Effector CD4-positive, alpha-beta T cell (primary cell): ENCODE measurements around the gene SRGAP1.
"Not testable (repeated sequence)": the region's sequence is repeated elsewhere in the genome, so short reads cannot be mapped to it uniquely, and the experiment has no call there.

Experiments used
- DNase-seq: peaks from one replicate; pipeline ENCODE4 v3.0.0-alpha.2; 2020

SRGAP1 gene

DNA sequence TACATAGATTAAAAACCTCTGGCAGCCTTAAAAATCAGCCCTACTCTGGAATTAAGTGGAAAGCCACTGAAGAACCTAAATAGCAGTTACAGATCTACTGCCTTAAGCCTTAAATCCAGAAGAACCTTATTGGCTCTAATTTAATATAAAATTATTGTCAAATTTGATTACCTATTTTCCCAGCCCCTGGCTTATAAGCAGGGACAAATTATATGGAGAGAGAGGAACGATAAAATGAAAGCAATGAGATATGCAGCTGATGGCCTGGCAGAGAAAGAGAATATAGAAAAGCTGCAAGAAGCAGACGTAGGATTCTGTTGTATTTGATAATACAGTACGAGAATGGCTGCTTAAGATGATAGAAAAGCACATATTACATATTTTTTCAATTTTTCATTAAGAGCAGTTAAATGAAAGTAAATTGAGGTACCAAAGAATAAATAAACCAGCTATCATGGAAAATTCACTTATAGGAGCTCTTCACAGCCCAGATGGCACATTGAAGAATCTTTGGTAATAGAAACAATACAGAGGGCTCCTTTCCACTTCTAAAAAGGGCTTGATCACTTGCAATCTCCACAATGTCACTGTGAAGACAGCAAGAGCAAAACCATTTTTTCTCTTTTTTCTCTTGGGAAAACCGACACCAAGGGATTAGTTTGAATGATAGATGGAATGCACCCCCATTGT is 248.2 kb downstream of the SRGAP1 start:
- no peak for DNase-seq

DNA sequence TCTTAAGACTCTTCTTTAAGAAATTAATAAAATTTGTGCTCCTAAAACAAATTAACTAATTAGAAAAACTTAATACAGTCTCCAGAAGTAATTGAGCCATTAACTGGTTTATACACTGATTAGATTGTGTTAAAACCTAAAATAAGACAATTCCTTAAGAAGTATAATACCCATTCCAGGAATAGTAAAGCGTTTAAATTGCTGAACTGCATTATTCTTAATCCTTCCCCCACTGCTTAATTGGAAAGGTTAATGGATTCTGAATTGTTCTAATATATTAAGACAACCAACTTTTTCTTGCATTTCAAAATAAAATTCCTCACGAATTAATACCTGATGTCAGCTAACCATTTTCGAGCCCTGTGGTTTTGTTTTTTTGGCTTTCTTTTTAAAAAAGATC is 249.2 kb downstream of the SRGAP1 start:
- DNase-seq, result no peak

DNA sequence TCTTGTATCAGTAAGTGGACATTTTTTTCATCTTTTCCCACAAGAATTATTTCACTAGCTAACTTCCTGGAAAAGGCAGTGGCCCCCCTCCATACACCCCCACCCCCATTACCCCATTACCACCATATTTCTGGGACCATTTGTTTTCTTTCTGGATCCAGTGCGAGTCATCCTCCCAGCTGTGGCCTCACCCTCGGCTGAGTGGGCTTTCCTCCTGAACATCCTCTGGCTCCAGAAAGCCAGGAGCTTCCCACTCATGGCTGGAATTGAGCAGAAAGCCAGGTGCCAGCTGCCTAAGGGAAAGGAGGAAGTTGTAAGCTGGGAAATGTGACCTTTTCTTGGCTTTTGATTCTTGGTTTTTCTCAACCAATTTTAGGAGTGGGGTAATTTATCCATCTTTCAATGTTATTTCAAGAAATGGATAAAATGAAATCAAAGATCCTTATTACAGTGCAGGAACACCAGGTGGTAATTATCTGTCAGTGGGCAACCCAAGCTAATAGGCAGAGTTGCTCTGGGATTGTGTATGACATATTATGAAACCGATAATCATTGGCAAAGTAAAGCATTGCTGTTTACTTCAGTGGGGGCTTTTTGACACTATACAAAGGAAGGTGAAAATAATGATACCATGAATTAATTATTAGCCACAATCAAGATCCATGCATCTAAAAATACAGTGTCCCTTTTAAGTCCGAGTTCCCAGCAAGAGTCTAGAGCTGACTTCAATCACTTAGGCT is 253.0 kb downstream of the SRGAP1 start:
- no peak for DNase-seq

DNA sequence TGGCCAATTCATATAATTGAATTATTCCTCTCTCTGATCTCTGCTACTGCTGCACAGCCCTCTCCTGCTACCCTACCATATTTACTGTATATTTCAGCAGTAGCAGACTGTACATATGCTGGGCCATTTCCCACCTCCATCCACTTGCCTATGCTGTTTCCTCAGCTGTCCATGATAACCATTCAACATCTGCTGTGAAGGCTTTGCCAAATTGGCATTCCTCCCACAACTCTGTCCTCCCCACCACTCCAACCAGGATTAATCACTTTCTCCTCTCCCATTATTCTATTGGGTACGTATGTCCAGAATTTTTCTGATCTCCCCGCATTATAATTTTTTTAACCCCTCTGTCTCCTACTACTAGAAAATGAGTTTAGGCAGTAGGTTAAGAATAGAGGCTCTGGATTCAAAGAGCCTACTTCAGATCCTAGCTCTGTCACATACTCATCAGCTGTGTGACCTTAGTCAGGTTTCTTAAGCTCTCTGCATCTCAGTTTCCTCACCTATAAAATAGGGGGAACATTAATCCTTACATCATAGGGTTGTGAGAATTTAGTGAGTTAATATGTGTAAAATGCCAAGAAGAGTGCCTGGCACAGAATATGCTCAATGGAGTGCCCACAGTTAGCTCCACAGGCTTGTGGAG is 254.3 kb downstream of the SRGAP1 start:
- DNase-seq, result no peak

DNA sequence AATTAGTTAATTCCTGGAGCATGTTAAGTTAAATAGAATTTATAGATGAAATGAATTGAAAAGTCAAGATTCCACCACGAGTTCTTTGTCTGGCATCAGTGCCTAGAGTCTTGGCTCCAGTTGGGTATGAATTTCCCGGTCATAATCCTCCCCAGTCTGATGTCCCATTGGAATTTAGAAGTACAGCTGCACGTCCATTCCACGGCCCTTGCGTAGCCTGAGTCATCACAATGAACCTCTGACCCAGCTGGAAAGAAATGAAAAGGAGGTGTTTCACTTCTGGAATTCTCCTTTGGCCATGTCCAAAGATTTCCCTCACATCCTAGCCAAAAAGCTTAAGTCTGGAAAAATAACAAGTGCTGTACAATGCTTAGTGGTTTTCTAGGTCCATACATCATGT is 254.9 kb downstream of the SRGAP1 start:
- DNase-seq, result no peak

DNA sequence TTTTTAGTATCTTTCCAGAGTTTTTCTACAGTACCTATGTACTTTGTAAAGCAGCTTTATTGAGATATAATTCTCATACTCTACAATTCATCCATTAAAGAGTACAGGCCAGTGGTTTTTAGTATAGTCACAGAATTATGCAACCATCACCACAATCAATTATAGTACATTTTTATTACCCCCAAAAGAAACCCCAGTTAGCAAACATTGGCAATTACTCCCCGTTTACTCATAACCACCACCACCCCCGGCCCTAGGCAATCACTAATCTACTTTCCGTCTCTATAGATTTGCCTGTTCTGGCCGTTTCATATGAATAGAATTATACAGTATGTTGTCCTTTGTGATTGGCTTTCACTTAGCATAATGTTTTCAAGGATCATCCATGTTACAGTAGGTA is 257.8 kb downstream of the SRGAP1 start:
- DNase-seq, result no peak

DNA sequence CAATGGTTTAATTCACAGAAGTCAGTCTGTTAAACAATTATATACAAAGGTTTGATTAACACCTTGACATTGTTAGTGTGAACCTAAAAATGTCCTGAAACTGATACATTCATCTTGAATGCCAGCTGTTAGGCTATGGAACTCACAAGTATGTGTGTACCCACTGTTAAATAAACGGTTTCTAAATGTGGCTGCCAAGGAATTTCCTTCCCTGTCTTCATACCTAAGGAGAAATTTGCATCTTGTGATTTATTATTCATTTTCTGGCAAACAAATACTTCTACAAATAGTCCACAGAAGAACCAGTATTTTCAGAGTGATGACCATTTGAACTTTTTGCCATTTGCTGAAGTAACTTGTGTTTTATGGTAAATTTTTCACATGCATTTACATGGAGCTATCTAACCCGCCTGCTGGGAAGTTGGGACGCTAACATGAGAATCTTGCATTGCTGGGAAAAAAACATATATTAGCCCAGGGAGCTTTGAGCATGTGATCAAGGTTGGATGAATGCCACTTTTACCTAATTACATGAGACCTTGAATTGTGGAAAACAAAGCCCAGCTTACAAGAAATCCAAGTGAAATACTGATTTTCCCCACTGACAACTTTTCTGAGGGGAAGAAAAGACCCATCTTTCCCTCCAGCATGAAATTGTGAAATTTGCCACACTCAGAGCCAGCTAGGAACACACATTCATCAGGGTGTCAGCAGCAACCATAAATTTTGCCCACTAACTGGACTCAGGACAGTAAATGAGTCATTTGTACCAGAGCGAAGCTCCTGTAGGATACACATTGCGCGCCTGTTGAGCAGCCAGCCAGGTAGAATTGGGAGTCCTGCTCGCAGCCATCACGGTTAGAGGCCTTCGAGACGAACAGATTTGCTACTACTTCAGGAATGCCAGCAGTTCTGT is 259.6 kb downstream of the SRGAP1 start:
- no peak for DNase-seq

DNA sequence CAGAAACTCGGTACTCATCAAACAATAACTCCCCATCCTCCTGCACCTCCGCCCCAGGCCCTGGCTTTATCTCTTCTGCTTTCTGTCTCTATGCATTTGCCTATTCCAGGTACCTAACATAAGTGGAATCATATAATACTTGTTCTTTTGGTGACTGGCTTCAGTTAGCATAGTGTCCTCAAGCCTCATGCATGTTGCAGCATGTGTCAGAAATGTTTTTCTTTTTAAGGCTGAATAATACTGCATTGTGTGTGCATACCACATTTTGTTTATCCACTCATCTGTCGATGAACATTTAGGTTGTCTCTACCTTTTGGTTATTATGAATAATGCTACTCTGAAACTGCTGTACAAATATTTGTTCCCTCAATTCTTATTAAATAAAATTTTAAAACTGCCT is 260.5 kb downstream of the SRGAP1 start:
- no peak for DNase-seq

DNA sequence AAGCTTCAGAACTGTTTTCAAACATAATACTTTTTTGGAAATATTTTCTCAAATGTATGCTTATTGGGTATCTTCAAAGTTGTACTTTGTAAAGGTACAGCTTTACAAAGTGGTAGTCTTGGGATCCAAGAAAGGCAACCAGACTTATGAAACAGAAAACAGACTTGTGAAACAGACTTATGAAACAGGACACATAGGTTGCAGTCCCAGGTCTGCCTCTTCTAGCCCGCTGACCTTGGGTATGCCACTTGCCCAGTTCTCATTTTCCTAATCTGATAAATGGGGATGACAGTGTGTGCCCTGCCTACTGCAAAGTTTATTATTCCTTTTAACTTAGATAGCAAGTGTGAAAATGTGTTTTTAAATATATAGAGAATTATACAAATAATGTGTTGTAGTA is 263.3 kb downstream of the SRGAP1 start:
- no peak for DNase-seq

DNA sequence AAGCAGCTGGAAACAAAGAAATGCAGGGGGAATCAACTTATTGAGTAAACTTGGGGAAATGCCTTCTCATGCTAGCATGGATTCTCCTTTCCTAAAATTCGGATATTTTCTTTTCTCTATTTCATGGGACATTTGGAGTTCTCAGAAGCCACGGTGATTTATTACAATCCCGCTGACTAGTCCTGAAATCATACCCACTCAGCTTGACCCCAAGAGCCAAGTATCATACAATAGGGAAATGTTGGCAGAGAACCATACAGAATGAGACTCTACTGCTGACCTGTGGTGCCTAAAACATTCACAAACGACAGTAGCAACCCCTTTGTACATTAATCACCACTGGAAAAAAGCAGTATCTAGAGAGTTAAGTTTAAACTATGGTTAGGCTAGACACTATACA is 265.2 kb downstream of the SRGAP1 start:
- no peak for DNase-seq

DNA sequence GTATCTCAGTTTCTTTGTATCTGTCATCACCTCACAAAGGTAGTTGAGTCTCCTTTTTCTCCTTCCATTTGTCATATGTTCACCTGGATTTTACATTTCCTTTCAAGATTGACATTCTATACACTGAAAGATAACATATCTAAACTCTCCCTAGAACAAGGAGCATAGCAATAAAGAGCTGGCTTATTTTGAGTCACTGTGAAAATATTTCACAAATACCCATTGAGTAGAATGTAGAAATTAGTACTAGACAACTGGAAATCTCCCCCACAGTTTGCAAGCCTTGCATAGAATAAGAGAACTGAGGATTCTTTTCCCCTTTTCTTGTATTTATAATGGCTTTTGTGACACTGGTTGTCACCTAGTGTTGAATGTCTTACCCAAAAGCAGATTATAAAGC is 266.4 kb downstream of the SRGAP1 start:
- DNase-seq, result no peak

DNA sequence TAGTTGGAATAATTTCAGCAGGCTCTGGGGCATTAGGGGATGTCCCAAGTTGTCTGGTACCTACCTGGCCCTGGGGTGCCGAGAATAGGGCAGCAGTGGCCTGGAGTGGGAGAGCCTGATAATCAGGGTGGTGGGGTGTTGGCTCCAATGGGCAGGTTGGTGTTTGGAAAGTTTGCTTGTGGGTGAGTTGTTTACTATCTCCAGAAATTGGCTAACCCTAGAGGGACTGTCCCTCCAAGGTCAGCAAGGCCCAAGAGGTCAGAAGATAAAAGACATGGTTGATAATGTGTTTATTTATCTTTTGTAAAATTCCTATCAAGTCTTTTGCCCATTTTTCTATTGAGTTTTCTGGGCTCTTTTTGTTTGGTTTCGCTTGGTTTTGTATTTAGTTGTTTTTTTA is 272.5 kb downstream of the SRGAP1 start:
- DNase-seq, result no peak

DNA sequence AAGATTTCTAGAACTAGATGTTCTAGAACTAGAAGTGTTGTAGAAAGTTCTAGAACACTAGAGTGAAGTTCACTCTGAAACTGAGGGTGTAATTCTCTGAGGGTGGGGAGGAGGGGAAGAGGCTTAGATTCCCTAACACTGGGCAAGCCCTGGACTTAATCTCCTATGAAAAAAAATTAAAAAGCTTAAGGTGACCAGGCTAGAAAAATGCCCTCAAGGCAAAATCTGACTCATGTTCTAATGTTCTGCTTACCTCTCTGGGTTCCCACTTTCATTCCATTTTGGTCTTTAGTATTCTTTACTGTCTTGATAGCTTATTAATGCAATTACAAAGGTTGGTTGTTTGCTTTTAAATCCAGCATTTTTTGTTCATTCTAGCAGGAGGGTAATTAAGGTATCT is 276.1 kb downstream of the SRGAP1 start:
- DNase-seq, result no peak

DNA sequence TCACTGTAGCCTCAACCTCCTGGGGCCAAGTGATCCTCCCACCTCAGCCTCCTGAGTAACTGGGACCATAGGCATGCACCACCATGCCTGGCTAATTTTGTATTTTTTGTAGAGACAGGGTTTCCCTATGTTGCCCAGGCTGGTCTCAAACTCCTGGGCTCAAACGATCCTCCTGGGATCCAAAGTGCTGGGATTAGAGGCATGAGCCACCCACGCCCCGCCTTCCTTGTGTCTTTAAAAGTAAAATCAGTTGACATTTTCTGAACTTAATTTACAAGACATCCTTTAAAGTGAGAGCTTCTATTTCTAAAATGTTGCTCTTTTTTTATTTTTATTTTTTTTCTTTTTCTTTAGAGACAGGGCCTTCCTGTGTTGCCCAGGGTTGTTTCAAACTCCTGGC is 276.6 kb downstream of the SRGAP1 start:
- DNase-seq, result not testable (repeated sequence)

DNA sequence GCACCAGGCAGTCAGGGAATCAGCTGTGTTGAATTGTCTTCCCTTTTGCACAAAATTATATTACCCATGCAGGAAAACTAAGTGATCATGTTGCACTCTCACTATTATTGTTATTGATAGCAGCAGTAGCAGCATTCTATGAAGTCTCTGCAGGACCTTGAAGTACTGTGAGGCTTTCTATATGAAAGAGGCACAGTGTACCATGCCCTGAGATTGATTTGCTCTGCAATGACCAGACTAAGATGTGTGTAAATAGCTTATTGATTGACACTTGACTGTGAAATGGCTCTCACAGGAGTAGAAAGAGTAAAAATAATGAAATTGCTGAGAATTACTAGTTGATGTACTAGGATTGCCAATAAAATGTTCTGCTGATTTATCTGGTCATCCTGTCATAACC is 277.7 kb downstream of the SRGAP1 start:
- no peak for DNase-seq

DNA sequence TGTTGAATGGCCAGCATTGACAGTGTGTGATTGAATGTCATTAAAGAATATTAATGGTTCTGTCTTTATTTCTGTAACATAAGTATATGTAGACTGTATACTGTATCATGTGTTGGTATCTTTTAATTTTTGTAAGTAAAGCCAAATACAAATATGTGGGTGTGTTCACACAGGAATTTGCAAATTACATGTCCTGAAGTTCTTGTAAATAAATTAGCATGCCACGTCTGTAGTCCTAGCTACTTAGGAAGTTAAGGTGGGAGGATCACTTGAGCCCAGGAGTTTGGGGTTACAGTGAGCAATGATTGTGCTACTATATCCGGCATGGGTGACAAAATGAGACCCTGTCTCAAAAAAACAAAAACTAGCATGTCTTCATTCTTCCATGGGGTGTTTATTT is 278.5 kb downstream of the SRGAP1 start:
- DNase-seq, result no peak

DNA sequence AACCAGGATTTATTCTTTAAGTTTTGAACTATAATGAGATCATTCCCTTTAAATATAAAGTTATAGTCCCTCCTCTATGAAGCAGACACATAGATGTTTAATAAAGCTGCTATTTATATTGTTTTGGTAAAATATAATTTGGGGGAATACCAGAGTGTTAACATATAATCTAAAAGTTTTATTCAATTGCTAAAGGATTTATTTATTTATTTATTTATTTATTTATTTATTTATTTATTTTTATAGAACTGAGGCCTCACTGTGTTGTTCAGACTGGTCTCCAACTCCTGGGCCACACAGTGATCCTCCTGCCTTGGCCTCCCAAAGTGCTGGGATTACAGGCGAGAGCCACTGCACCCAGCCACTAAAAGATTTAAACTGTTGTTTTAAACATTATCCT is 278.9 kb downstream of the SRGAP1 start:
- no peak for DNase-seq

DNA sequence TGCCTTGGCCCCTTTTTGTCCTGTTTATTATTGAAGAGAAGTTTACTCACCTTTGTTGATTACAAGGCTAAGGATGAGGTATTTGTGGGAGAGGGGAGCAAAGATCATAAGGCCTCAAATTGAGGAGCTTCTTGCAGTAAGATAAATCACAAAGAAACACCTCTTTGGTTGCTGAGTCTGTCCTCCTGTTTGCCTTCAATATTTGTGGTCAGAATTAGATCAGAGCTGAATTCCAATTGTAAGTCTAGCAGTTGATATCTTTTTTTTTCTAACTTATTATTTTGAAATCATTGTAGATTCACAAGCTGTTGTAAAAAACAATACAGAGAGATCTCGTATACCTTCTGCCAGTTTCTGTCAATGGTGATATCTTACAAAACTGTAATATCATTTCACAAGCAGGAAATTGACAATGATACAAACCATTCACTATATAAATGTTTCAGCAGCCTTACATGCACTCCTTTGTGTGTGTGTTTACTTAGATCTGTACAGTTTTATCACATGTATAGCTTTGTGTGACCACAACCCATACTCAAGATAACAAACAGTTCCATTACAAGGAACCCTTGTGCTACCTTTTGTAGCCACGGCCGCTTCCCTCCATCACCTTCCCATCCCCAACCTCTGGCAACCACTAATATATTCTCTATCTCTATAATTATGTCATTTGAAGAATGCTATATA is 280.2 kb downstream of the SRGAP1 start:
- no peak for DNase-seq

DNA sequence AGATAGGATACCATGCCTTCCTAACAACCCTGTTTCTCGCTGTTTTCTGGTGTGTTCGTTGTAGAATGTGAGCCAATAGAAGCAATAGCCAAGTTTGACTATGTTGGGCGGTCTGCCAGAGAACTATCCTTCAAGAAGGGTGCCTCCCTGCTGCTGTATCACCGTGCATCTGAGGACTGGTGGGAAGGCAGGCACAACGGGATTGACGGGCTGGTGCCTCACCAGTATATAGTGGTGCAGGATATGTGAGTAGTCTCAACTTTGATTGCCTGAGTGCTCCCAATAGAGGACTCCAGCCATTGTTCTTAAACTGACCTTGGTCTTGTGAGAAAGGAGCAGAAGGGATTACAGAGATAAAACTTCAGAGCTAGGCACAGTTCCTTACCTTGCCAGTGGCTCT is 281.4 kb downstream of the SRGAP1 start:
- no peak for DNase-seq

DNA sequence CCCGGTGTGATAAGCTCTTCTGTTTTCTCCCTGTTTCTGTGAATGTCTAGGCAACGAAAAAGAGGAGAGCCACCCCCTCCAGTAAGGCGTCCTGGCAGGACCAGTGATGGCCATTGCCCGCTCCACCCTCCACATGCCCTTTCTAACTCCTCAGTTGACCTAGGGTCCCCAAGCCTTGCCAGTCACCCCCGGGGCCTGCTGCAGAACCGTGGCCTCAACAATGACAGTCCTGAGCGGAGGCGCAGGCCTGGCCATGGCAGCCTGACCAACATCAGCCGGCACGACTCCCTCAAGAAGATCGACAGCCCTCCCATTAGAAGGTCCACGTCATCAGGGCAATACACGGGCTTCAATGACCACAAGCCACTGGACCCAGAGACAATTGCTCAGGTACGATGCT is 283.3 kb downstream of the SRGAP1 start:
- DNase-seq, result no peak

DNA sequence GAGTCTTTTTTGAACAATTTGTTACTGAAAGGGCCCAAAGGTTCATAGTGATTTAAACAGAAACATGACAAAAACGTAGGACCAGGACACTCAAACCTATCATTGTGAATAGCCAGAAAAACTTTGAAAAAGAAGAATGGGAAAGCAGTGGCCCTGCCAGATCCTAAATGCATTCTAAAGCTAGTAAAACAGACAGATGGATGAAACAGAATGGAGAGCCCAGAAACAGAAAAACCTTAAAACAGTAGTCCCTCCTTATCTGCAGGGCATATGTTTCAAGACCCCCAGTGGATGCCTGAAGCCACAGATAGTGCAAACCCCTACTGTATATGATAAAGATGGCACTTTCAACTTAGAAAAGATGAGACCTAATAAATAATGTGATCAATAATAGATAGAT is 283.9 kb downstream of the SRGAP1 start:
- no peak for DNase-seq

DNA sequence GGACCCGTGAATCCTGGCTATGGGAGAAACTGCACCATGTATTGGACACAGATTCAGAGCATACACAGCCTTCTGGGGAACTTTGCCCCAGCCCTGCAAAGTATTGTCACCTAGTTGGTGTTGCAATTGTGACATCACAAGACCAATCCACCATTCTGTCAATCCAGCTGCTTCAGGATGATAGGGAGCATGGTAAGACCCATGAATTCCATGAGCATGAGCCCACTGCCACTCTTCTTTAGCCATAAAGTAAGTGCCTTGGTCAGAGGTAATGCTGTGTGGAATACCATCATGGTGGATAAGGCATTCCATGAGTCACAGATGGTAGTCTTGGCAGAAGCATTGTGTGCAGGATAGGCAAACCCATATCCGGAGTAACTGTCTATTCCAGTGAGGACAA is 286.0 kb downstream of the SRGAP1 start:
- DNase-seq, result not testable (repeated sequence)

DNA sequence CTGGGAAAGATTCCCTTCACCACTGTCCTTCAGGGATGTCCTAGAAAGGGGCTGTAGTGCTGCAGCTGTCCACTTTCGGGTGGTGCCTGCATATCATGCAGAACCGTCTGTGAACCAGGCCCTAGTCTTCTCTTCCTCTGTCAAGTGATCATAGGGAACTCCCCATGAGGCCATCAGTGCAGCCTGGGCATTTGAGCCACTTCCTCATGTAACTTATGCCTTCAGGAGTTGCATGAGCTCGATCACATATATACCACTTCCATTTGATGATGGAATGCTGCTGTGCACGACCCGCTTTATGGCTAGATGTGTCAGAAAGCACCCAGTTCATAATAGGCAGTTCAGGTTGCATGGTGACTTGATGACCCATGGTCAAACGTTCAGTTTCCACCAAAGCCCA is 287.0 kb downstream of the SRGAP1 start:
- not testable (repeated sequence) for DNase-seq
